GM23338 (cell line): ENCODE results near the gene ADH6. TPM values are rescaled to one million over a fixed set of nuclear protein-coding genes. Genes with fewer than 3 reads are reported as not detected.

Experiments
- ATAC-seq: fragments of 200-7000 bp; cut with Tn5 transposase; 3 replicates; pipeline ENCODE4 v1.9.1; 2020
- DNase-seq: peaks from one replicate; pipeline ENCODE4 v3.0.0-alpha.2; 2015; ENCODE audit warnings: low spot score
- H2AFZ ChIP-seq: fragments of 200-600 bp; sonication (generic); 2 replicates; pipeline ENCODE4 v1.8.0; 2016; ENCODE audit warnings: antibody characterized with exemption, mild to moderate bottlenecking, moderate library complexity
- H3F3A ChIP-seq: fragments of 200-600 bp; sonication (generic); replicated peaks from 2 replicates; pipeline ENCODE4 v1.8.0; 2017; ENCODE audit warnings: antibody characterized with exemption, mixed run types, low read depth
- H3K27ac ChIP-seq: fragments of 200-600 bp; sonication (generic); 2 replicates; pipeline ENCODE4 v1.6.1; 2016; ENCODE audit warnings: low read depth
- H3K27me3 ChIP-seq: fragments of 200-600 bp; sonication (generic); 2 replicates; pipeline ENCODE4 v1.8.0; 2016; ENCODE audit warnings: mild to moderate bottlenecking, mixed run types, moderate library complexity; ENCODE audit not compliant: insufficient read depth
- H3K36me3 ChIP-seq: fragments of 200-600 bp; sonication (generic); 2 replicates; pipeline ENCODE4 v1.8.0; 2016; ENCODE audit warnings: mild to moderate bottlenecking; ENCODE audit not compliant: insufficient read depth
- H3K4me1 ChIP-seq: fragments of 200-600 bp; sonication (generic); 2 replicates; pipeline ENCODE4 v1.8.0; 2016; ENCODE audit warnings: mild to moderate bottlenecking, moderate library complexity; ENCODE audit not compliant: insufficient read depth
- H3K4me2 ChIP-seq: fragments of 200-600 bp; sonication (generic); 2 replicates; pipeline ENCODE4 v1.7.1; 2017; ENCODE audit warnings: mixed run types
- H3K4me3 ChIP-seq: fragments of 200-600 bp; sonication (generic); 2 replicates; pipeline ENCODE4 v1.6.1; 2016; ENCODE audit warnings: mixed run types
- H3K79me2 ChIP-seq: fragments of 200-600 bp; sonication (generic); replicated peaks from 2 replicates; pipeline ENCODE4 v1.8.0; 2017; ENCODE audit warnings: mild to moderate bottlenecking; ENCODE audit not compliant: insufficient read depth
- H3K9me2 ChIP-seq: fragments of 200-600 bp; sonication (generic); 2 replicates; pipeline ENCODE4 v1.8.0; 2017; ENCODE audit not compliant: insufficient read depth
- H4K20me1 ChIP-seq: fragments of 200-600 bp; sonication (generic); replicated peaks from 2 replicates; pipeline ENCODE4 v1.8.0; 2017; ENCODE audit warnings: mild to moderate bottlenecking; ENCODE audit not compliant: insufficient read depth
- H3K27ac Mint-ChIP-seq: 2 replicates; pipeline ENCODE4 v1.8.0; 2020; ENCODE audit warnings: inconsistent platforms, mild to moderate bottlenecking, moderate library complexity, mixed read lengths
- H3K27me3 Mint-ChIP-seq: 3 replicates; pipeline ENCODE4 v1.8.0; 2022; ENCODE audit warnings: low read depth, mild to moderate bottlenecking, moderate library complexity, mixed read lengths, inconsistent platforms; ENCODE audit not compliant: insufficient read depth, poor library complexity
- H3K36me3 Mint-ChIP-seq: 3 replicates; pipeline ENCODE4 v1.8.0; 2021; ENCODE audit warnings: low read depth, mild to moderate bottlenecking, inconsistent platforms, moderate library complexity, mixed read lengths
- H3K4me1 Mint-ChIP-seq: 3 replicates; pipeline ENCODE4 v1.8.0; 2020; ENCODE audit warnings: mild to moderate bottlenecking, inconsistent platforms, mixed read lengths
- H3K4me3 Mint-ChIP-seq: 3 replicates; pipeline ENCODE4 v1.8.0; 2021; ENCODE audit warnings: moderate library complexity, mild to moderate bottlenecking, inconsistent platforms, mixed read lengths
- H3K9me3 Mint-ChIP-seq: 3 replicates; pipeline ENCODE4 v1.8.0; 2020; ENCODE audit warnings: moderate library complexity, mild to moderate bottlenecking, inconsistent platforms, mixed read lengths
- CREB1 ChIP-seq: fragments of 250-450 bp; sonication (Bioruptor Pico); IDR thresholded peaks from 2 replicates; pipeline ENCODE4 v1.5.0; 2020; ENCODE audit warnings: low read depth, mild to moderate bottlenecking, moderate library complexity
- CTCF ChIP-seq, 2 experiments: fragments of 200-600 bp in 1 of 2; sonication (generic) in 1 of 2; conservative IDR thresholded peaks; 2 replicates each; pipeline versions ENCODE4 v1.5.1 to v1.6.1; 2016 to 2017; ENCODE audit warnings: antibody characterized with exemption in 2 of 2, low read depth in 2 of 2, mild to moderate bottlenecking in 2 of 2, moderate library complexity in 1 of 2
- ETS1 ChIP-seq: IDR thresholded peaks from 2 replicates; pipeline ENCODE4 v1.6.1; 2016; ENCODE audit warnings: antibody characterized with exemption
- EZH2 ChIP-seq: fragments of 200-600 bp; sonication (generic); IDR thresholded peaks from one replicate; pipeline ENCODE4 v1.8.0; 2017; ENCODE audit warnings: antibody characterized with exemption, mild to moderate bottlenecking, low read depth; ENCODE audit not compliant: unreplicated experiment
- JUNB ChIP-seq: IDR thresholded peaks from one replicate; pipeline ENCODE4 v1.6.1; 2016; ENCODE audit warnings: antibody characterized with exemption; ENCODE audit not compliant: unreplicated experiment
- POLR2AphosphoS5 ChIP-seq: IDR thresholded peaks from 2 replicates; pipeline ENCODE4 v1.6.1; 2016; ENCODE audit warnings: antibody characterized with exemption, low read depth
- REST ChIP-seq: IDR thresholded peaks from one replicate; pipeline ENCODE4 v1.6.1; 2018; ENCODE audit warnings: antibody characterized with exemption; ENCODE audit not compliant: unreplicated experiment
- STAT1 ChIP-seq: IDR thresholded peaks from one replicate; pipeline ENCODE4 v1.6.1; 2016; ENCODE audit warnings: antibody characterized with exemption; ENCODE audit not compliant: unreplicated experiment
- ZNF114 ChIP-seq: fragments of 250-450 bp; sonication (Bioruptor Pico); IDR thresholded peaks from 2 replicates; pipeline ENCODE4 v1.5.0; 2020; ENCODE audit warnings: mild to moderate bottlenecking, moderate library complexity
- ZNF331 ChIP-seq: fragments of 250-450 bp; sonication (Bioruptor Pico); IDR thresholded peaks from 2 replicates; pipeline ENCODE4 v1.5.0; 2020; ENCODE audit warnings: low read depth, mild to moderate bottlenecking, moderate library complexity
- ZNF462 ChIP-seq: fragments of 250-450 bp; sonication (Bioruptor Pico); IDR thresholded peaks from 2 replicates; pipeline ENCODE4 v1.5.0; 2020; ENCODE audit warnings: mild to moderate bottlenecking, moderate library complexity
- polyA plus RNA-seq: library from polyadenylated mRNA; unstranded; fragments of >200 nt; fragmentation: Nextera tagmentation; extraction: Ambion mirVana; gene quantifications from 2 replicates; pipeline ENCODE4 v1.2.1, GENCODE V29; 2016
- total RNA-seq: library from RNA; depleted of rRNA; stranded (reverse); fragments of >200 nt; shearing (Covaris generic); gene quantifications from 2 replicates; pipeline ENCODE4 v1.2.3, GENCODE V29; 2014

The ADH6 gene
- total and polyA plus RNA-seq, 2 experiments from 2014 or later = 0.58 TPM; not detected in 1

GRCh38 chr4:99234331-99235010 lies 15.4 kb upstream of the ADH6 start:
- no peak overlapping the region for H3K4me2 ChIP-seq
- H3K36me3 ChIP-seq = no peaks in the 10 kb centered on the region
- no peak for TF ChIP-seq ZNF331 (CRISPR knock-in tag)
- TF ChIP-seq STAT1 = no peak
- no peak for TF ChIP-seq ZNF114 (CRISPR knock-in tag)
- no peak for TF ChIP-seq ZNF462 (CRISPR knock-in tag)
- TF ChIP-seq CTCF (conservative IDR thresholded peaks at IDR 0.05; ENCODE audit: low read depth in 2 of 2) = no peak
- no peak for TF ChIP-seq JUNB
- TF ChIP-seq CREB1 (CRISPR knock-in tag) = no peak
- TF ChIP-seq POLR2AphosphoS5 = no peak
- TF ChIP-seq EZH2 = no peak
- TF ChIP-seq REST = no peak
- no peak for TF ChIP-seq ETS1
- ATAC-seq = no peak
- H3K4me3 Mint-ChIP-seq = no peak overlapping the region
- no peak for DNase-seq
- no peaks in the 10 kb centered on the region for H3K4me1 ChIP-seq
- no peaks in the 10 kb centered on the region for H3K27me3 Mint-ChIP-seq
- H4K20me1 ChIP-seq = no peaks in the 10 kb centered on the region
- no peaks in the 10 kb centered on the region for H3K27me3 ChIP-seq
- H3K9me2 ChIP-seq = no peaks in the 10 kb centered on the region
- peaks cover 5% of the 10 kb centered on the region; the same call in 1 of the 3 replicates for H3K4me1 Mint-ChIP-seq
- peaks cover 4% of the 10 kb centered on the region; the same call in 2 of the 3 replicates for H3K36me3 Mint-ChIP-seq
- no peaks in the 10 kb centered on the region for H3F3A ChIP-seq
- no peak overlapping the region for H3K27ac ChIP-seq
- H3K4me3 ChIP-seq = no peak overlapping the region
- no peaks in the 10 kb centered on the region for H3K79me2 ChIP-seq
- peaks cover 4% of the 10 kb centered on the region; the same call in 2 of the 3 replicates for H3K9me3 Mint-ChIP-seq
- no peak overlapping the region for H3K27ac Mint-ChIP-seq
- no peak overlapping the region for H2AFZ ChIP-seq
